Endodermal cell (in vitro differentiated cells): ENCODE results near the gene MRPS21. TPM values are rescaled to one million over a fixed set of nuclear protein-coding genes. Genes with fewer than 3 reads are reported as not detected.

Experiments
- DNase-seq: peaks from one replicate; pipeline ENCODE4 v3.0.0-alpha.2; 2017
- H3K27ac ChIP-seq: 2 replicates; pipeline ENCODE4 v1.5.1; 2013; ENCODE audit warnings: mild to moderate bottlenecking, low read depth, low read length, moderate library complexity
- H3K27me3 ChIP-seq: 2 replicates; pipeline ENCODE4 v1.6.1; 2013; ENCODE audit warnings: mild to moderate bottlenecking, low read length, moderate library complexity; ENCODE audit not compliant: insufficient read depth, control insufficient read depth, poor library complexity, severe bottlenecking
- H3K36me3 ChIP-seq: 2 replicates; pipeline ENCODE4 v1.7.0; 2013; ENCODE audit warnings: mild to moderate bottlenecking, low read length, moderate library complexity; ENCODE audit not compliant: control insufficient read depth, insufficient read depth
- H3K4me1 ChIP-seq: one replicate; pipeline ENCODE4 v1.7.0; 2013; ENCODE audit warnings: low read length; ENCODE audit not compliant: control insufficient read depth, insufficient read depth
- H3K4me3 ChIP-seq: 2 replicates; pipeline ENCODE4 v1.5.1; 2013; ENCODE audit warnings: mild to moderate bottlenecking, low read length, moderate library complexity
- H3K9ac ChIP-seq: 2 replicates; pipeline ENCODE4 v1.6.1; 2013; ENCODE audit warnings: mild to moderate bottlenecking, low read length, moderate library complexity; ENCODE audit not compliant: poor library complexity, severe bottlenecking; ENCODE audit errors: extremely low read depth
- H3K9me3 ChIP-seq: 2 replicates; pipeline ENCODE4 v1.6.1; 2013; ENCODE audit warnings: mild to moderate bottlenecking, low read length, moderate library complexity; ENCODE audit not compliant: control insufficient read depth
- H3K27ac Mint-ChIP-seq: 2 replicates; pipeline ENCODE4 v1.8.0; 2020; ENCODE audit warnings: mixed read lengths
- H3K27me3 Mint-ChIP-seq: 2 replicates; pipeline ENCODE4 v1.8.0; 2021; ENCODE audit warnings: mild to moderate bottlenecking, mixed read lengths; ENCODE audit not compliant: insufficient read depth
- H3K36me3 Mint-ChIP-seq: 2 replicates; pipeline ENCODE4 v1.8.0; 2020; ENCODE audit warnings: low read depth, mixed read lengths
- H3K4me1 Mint-ChIP-seq: 2 replicates; pipeline ENCODE4 v1.8.0; 2020; ENCODE audit warnings: mixed read lengths
- H3K4me3 Mint-ChIP-seq: 2 replicates; pipeline ENCODE4 v1.8.0; 2020; ENCODE audit warnings: mild to moderate bottlenecking, moderate library complexity, mixed read lengths
- H3K9me3 Mint-ChIP-seq: 2 replicates; pipeline ENCODE4 v1.8.0; 2020; ENCODE audit warnings: mild to moderate bottlenecking, mixed read lengths
- CTCF ChIP-seq: fragments of 200-600 bp; sonication (generic); conservative IDR thresholded peaks from 2 replicates; pipeline ENCODE4 v1.5.0; 2021; ENCODE audit warnings: antibody characterized with exemption, mild to moderate bottlenecking
- WGBS, 2 experiments: methylation state at CpG; one replicate each; pipeline versions ENCODE4 v1.1.5 to v1.1.7; 2013; ENCODE audit warnings: missing lambda C conversion rate in 2 of 2, mixed read lengths in 1 of 2; ENCODE audit not compliant: insufficient coverage in 1 of 2, insufficient read length in 1 of 2; 5-methylcytosine and 5-hydroxymethylcytosine counted together
- total RNA-seq, 2 donors: library from RNA; stranded (reverse); fragmentation: NEBNext Ultra II Directional in 1 of 2; extraction: Animal tissue kit (Norgen Biotek cat#: 25700) in 1 of 2; gene quantifications; 2 replicates in 1 of 2; 3 replicates in 1 of 2; pipeline ENCODE4 v1.2.1, GENCODE V29; 2021

The MRPS21 gene
- total RNA-seq, 2 donors from 2014 or later: 89.9 to 95.3 TPM

DNA sequence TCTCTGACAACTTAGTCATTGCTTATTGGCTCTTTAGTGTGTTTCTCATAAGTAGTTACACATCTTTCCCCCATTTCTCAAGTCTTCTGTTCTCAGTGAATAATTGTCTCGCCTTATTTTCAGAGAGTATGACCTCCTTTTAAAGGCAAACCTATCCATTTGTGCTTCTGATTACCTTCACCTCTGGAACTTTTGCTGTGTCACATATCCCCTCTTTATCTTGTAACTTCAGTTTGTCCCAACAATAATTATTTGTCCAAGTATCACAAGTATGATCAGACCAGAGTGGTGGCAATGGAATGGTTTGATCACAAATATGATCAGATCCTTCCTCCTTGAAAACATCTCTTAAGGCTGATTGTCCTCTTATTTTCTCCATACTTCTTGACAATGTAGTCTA lies 5.3 kb upstream of the MRPS21 start:
- peaks cover 6% of the 10 kb centered on the region for H3K4me1 Mint-ChIP-seq

DNA sequence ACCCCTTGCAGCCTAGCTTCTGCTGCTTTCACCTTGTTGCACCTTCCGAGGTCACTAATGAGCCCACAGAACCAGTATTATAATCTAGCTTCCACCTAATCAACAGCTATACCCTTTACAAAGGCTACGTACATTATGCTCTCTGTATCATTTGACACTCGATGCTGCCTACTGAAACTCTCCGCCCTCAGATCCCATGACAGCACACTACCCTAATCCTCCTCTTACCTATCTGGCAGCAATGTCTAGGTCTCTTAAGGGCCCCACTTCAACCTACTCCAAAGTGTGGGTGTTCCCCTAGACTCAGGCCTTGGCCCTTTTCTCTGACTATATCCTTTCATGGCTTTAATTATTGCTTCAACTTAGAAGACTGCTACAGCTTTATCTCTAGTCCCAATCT lies 4.8 kb upstream of the MRPS21 start:
- 90 to 100% methylated on average over 3 to 4 of the region's 4 CpGs for WGBS, 2 experiments
- no peak for TF ChIP-seq CTCF
- Histone ChIP-seq H3K4me1 (no peaks in the 10 kb centered on the region), H3K27me3 (no peaks in the 10 kb centered on the region), H3K27ac (no peak overlapping the region), H3K36me3 (no peaks in the 10 kb centered on the region), H3K9me3 (no peaks in the 10 kb centered on the region), H3K9ac (no peak overlapping the region), H3K4me3 (no peak overlapping the region)
- DNase-seq: no peak
- Mint-ChIP-seq H3K36me3 (no peaks in the 10 kb centered on the region), H3K4me1 (peaks cover 7% of the 10 kb centered on the region), H3K9me3 (no peaks in the 10 kb centered on the region), H3K27me3 (peaks cover 5% of the 10 kb centered on the region), H3K27ac (no peak overlapping the region), H3K4me3 (no peak overlapping the region)

More for the DNA sequence above, 5.3 kb upstream of the MRPS21 start:
- H3K4me3 ChIP-seq: no peak overlapping the region
- WGBS, 2 experiments: 89 to 91% methylated on average over 1 of the region's 1 CpG
- Mint-ChIP-seq H3K4me3 (no peak overlapping the region), H3K36me3 (no peaks in the 10 kb centered on the region), H3K27ac (no peak overlapping the region), H3K27me3 (peaks cover 9% of the 10 kb centered on the region), H3K9me3 (no peaks in the 10 kb centered on the region)
- H3K9me3 ChIP-seq: no peaks in the 10 kb centered on the region
- no peak for TF ChIP-seq CTCF
- H3K4me1 ChIP-seq: no peaks in the 10 kb centered on the region
- DNase-seq: no peak
- H3K27me3 ChIP-seq: peaks cover 3% of the 10 kb centered on the region
- no peak overlapping the region for H3K9ac ChIP-seq
- no peaks in the 10 kb centered on the region for H3K36me3 ChIP-seq
- no peak overlapping the region for H3K27ac ChIP-seq

GRCh38 chr1:150295476-150295875 lies 1.8 kb downstream of the MRPS21 start:
- peak overlapping the region; percentile 94 for H3K4me3 Mint-ChIP-seq
- Histone ChIP-seq H3K27ac (no peak overlapping the region), H3K4me1 (no peaks in the 10 kb centered on the region), H3K4me3 (peak overlapping the region; percentile 38), H3K9ac (no peak overlapping the region), H3K27me3 (no peaks in the 10 kb centered on the region), H3K9me3 (no peaks in the 10 kb centered on the region), H3K36me3 (peaks cover 48% of the 10 kb centered on the region)
- DNase-seq: no peak
- peaks cover 9% of the 10 kb centered on the region for H3K4me1 Mint-ChIP-seq
- H3K36me3 Mint-ChIP-seq: peaks cover 46% of the 10 kb centered on the region
- H3K27me3 Mint-ChIP-seq: peaks cover 1% of the 10 kb centered on the region
- peak overlapping the region; percentile 41 for H3K27ac Mint-ChIP-seq
- no peaks in the 10 kb centered on the region for H3K9me3 Mint-ChIP-seq
- 93 to 96% methylated on average over 2 of the region's 2 CpGs for WGBS, 2 experiments
- no peak for TF ChIP-seq CTCF
